Stimulated activated CD8-positive, alpha-beta memory T cell treated with anti-CD3 and anti-CD28 coated beads, Interleukin-4, amount 100 ng/mL, for 1 hour (primary cell): ENCODE data around the gene TWF2.

Source experiments
- DNase-seq, 2 donors: peaks; one replicate each; pipeline ENCODE4 v3.0.0-alpha.2; 2020; ENCODE audit warnings: low read depth in 2 of 2, low spot score in 1 of 2

TWF2 gene

DNA sequence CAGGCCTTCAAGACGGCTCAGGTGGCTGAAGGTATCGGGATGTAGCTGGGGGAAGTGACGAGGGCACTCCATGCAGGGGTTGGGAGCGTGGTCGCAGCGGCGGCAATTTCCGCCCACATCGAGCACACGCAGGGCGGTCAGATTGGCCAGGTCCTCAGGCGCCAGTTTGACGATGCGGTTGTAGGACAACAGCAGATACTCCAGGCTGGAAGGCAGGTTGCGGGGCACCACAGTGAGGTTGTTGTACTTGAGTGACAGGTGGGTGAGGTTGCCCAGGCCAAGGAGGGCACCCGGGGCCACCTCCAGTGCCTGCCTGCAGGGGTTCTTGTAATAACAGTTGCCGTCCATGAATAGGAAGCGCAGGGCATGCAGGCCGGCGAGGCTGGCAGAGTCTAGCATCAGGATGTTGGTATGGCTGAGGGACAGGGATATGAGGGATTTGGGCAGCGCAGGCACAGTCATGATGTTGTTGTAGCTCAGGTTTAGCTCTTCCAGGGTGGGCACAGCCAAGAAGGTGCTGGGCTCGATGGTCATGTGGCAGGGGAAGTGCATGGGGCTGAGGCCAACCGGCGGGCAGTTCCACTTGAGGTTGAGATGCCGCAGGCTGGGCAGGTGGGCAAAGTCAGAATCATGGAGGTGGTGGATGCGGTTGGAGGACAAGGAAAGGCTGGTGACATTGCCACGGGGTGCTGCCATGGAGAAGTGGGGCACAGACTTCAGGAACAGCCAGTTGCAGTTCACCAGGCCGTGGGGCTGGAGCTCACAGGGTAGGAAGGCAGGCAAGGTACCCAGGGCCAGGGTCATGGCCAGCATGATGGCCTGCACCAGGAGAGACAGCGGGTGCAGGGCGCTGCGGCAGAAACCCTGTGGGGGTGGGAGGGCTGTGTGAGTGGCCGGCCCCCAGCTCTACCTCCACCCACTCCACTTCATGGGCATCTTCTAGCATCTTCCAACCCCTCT is 15.2 kb downstream of the TWF2 start:
- DNase-seq, result no peak

DNA sequence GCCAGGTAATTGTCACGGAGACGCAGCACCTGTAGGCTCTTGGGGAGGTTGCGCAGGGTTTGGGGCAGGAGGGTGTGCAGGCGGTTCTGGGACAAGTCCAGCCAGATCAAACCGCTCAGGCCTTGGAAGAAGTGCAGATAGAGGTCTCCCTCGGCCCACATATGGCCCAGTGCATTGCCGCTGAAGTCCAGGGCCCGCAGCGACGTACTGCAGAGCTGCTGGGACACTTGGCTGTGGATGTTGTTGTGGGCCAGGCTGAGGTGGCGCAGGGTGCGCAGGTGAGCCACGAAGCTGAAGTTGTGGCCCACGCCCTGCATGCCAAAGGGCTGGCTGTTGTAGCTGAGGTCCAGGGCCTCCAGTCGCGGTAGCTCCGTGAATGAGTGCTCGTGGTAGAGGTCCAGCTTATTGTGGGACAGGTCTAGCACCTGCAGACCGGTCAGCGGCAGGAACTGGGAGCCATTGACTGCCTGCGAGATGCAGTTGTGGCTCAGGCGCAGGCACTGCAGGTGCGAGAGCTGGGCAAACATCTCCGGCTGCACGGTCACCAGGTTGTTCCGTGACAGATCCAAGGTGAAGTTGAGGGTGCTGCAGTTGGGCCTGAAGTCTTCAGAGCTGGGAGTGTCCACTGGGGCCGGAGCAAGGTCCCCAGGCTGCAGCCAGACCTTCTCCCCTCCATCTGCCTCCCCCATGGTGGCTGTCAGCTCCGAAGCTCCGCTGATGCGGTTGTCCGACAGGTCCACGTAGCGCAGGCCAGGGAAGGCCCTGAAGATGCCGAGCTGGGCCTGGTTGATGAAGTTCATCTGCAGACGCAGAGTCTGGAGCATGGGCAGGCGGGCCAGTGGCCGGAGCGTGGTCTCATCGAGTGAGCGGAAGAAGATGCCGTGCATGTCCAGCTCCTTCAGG is 16.4 kb downstream of the TWF2 start:
- DNase-seq, result no peak

- DNase-seq, result peak in 1 of 2 donors; percentile 37
Observed at GRCh38 chr3:52221563-52222318, 17.2 kb downstream of the TWF2 start.

GRCh38 chr3:52221141-52221562 is 17.8 kb downstream of the TWF2 start:
- no peak for DNase-seq

GRCh38 chr3:52220380-52221026 is 18.5 kb downstream of the TWF2 start:
- DNase-seq, result peak; percentile 77 to 84

- DNase-seq, result no peak
Observed at GRCh38 chr3:52218937-52219650, 19.9 kb downstream of the TWF2 start.

DNA sequence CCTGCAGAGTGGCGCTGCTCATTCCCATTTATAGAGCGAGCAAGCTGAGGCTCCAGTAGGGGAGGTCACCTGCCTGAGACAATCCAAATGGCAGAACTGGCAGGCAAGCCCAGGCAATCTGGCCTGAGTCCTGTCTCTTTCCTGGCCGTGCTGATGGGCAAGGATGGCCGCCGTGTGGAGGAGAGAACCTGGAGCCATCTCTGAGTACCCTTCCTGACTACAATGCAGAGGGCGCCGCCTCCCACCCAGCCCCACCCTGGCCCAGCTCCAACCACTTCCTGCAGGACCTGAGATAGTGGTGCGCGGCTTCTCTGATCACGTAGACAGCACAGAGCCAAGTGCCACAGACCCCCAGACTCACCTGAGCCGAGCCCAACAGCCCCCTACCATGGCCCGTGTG is 20.5 kb downstream of the TWF2 start:
- no peak for DNase-seq

DNA sequence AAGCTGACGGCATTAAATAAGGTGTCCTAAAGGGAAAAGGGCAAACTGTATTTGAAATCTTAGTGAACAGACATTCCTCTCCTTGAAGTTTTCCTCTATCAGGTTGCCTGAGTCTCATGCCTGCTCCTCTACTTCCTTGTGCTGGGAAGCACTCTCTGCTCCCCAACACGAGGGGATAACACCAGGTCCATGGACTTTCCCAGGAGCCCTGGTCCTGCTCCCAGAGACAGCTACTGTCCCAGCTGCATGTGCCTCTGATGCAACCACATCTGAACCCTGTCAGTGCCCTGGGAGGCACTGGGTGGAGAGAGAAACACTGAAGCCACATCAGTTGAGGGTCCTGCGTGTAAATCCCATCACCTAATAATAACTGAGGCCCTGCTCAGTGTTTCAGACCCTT is 20.9 kb downstream of the TWF2 start:
- DNase-seq, result no peak

DNA sequence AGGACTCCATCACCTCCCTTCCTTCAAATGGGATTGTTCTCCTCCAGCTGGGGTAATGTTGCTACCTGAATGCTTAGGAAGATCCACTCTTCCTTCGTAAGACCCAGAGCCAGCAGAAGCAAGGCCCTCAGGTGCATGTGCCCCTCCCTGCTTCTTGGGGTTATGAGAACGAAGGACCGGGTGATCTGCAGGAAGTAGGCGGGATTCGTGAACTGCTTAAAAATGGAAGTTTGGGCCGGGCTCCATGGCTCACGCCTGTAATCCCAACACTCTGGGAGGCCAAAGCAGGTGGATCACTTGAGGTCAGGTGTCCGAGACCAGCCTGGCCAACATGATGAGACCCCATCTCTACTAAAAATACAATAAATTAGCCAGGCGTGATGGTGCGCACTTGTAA is 21.6 kb downstream of the TWF2 start:
- DNase-seq, result no peak

- DNase-seq, result peak in 1 of 2 donors; percentile 57
Observed at GRCh38 chr3:52216585-52217408, 22.2 kb downstream of the TWF2 start.

- DNase-seq, result no peak
Observed at GRCh38 chr3:52215351-52215750, 23.6 kb downstream of the TWF2 start.

DNA sequence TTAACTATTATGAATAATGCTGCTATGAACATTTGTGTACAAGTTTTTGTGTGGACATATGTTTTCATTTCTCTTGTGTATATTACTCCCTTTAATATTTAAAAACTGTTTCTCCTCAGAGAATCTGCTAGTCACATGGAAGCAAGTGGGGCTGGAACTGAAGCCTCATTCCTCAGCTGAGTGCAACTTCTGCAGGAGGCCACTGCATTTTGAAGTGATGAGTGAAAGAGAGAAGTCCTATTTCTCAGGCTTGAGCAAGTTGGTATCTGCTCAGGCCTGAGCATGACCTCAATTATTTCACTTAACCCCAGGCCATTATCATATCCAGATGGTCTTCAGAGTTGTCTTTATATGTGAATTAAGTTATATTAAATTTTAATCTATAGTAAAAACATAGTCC is 25.1 kb downstream of the TWF2 start:
- no peak for DNase-seq

DNA sequence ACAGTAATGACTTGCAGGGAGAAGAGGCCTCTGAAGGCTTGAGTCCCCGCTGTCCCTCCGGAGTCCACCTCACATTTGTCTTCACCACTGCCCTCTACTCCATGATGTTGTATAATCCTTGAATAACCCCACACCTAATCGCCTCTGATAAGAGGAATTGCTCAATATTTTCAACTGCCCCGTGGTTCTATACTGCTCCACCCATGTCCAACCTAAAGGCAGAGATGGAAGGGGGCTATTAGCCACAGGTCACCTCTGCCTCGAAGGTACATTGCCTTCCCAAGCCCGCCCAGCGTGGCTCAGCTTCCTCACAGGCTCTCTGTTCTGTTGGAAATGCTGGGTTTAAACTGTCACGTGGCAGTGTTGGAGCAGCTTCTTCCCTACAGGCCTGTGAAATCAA is 26.0 kb downstream of the TWF2 start:
- no peak for DNase-seq

DNA sequence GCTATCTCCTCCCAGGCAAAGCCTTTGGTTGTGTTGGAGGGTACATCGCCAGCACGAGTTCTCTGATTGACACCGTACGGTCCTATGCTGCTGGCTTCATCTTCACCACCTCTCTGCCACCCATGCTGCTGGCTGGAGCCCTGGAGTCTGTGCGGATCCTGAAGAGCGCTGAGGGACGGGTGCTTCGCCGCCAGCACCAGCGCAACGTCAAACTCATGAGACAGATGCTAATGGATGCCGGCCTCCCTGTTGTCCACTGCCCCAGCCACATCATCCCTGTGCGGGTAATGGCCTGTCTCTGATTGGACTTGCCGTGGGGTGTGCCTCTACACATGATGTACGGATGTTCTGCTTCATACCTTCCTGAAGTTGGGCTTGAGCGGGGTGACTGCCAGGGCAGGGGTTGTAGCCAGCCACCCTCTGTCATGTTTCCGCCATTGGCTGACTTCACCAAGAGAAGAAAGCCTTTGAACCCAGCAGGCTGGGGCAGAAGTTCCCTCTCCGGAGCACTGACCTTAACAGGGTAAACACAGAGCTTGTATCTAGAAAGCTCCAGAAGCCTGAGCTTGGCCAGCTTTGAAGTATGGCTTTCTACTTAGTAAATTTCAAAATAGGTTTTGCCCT is 27.6 kb downstream of the TWF2 start:
- no peak for DNase-seq

DNA sequence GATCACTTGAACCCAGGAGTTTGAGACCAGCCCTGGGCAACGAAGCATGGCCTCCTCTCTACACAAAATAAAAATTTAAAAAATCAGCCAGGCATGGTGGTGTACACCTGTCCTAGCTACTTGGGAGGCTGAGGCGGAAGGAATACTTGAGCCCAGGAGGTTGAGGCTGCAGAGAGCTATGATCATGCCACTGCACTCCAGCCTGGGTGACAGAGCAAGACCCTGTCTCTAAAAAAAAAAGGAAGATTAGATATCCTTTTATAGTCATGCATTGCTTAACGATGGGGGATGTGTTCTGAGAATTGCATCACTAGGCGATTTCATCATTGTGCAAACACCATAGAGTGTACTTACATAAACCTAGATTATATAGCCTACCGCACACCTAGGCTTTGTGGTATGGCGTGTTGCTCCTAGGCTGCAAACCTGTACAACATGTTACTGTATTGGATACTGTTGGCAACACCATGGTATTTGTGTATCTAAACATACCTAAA is 28.4 kb downstream of the TWF2 start:
- DNase-seq, result no peak

DNA sequence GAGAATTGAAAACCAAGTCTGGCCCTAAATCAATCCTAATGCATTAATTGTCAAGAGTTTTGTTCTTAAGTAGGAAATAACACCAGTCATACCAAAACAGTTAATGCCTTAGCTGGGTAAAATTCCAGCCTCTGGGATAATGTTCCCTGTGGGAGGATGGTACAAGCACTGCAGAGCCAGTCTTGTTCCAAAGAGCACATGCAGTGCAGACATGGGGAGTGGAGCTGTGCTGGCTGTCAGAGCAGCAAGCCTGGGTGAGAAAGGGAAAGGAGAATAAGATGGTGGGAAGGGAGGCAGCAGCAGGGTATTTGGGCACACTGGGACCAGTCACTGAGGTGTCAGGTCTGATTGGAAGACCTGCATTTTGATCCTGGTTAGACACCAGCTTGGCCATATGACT is 28.9 kb downstream of the TWF2 start:
- no peak for DNase-seq

DNA sequence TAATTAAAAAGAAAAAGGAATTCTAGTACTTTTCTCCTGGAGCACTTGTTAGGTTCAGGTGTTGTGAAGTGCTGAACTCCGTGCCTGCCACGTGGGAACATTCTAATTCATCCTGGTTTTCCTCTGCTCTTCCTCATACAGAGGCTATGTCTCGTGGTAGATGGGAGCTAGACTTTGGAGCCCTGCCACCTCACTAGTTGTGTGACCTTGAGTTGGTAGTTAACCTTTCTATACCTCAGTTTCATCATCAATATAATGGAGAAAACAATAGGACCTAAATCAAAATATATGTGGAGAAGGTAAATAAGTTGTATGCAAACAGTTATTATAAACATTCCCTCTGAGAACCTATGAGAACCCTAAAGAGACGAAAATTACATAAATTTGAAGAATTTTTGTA is 30.4 kb downstream of the TWF2 start:
- DNase-seq, result no peak

DNA sequence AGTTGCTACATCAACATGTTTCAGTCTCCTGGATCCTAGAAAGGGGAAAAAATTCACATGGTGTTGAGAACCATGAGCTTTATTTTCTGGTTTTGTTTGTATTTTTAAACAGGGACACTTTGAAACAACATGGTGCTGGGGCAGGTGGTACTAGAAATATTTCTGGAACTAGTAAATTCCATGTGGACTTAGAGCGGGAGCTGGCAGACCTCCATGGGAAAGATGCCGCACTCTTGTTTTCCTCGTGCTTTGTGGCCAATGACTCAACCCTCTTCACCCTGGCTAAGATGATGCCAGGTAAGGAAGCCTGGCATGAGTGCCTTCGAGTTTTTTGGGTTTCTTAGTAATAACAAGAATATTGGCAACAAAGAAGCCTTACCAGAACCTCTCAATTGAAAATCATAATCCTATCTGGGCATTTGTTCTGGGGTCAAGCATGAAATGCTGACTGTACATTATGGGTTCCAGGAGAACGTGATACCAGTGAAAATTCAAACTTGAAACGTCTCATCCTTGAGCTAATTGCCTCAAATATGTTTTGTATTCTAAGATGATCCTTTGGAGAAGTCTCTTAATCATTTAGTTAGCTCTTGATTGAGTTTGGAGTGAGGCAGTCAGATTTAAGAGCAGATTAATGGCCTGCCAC is 33.1 kb downstream of the TWF2 start:
- no peak for DNase-seq
